ENCODE data around the gene TP53I13.

TP53I13 gene

GRCh38 chr17:29567554-29568330 is 759 bp upstream of the TP53I13 start:
- DNase-seq = peak; percentile 77

- no peak for DNase-seq
Measured at GRCh38 chr17:29569245-29569950, 897 bp downstream of the TP53I13 start.

GRCh38 chr17:29570521-29570920 is 2.0 kb downstream of the TP53I13 start:
- no peak for DNase-seq

- no peak for DNase-seq
Measured at GRCh38 chr17:29571486-29571882, 3.0 kb downstream of the TP53I13 start.

GRCh38 chr17:29571883-29572681 is 3.6 kb downstream of the TP53I13 start:
- DNase-seq = no peak

- DNase-seq = peak; percentile 30
Measured at GRCh38 chr17:29572691-29573557, 4.4 kb downstream of the TP53I13 start.

GRCh38 chr17:29573558-29573869 is 5.0 kb downstream of the TP53I13 start:
- DNase-seq = no peak

- DNase-seq = no peak
Measured at GRCh38 chr17:29573871-29574731, 5.6 kb downstream of the TP53I13 start.

GRCh38 chr17:29574732-29575510 is 6.4 kb downstream of the TP53I13 start:
- no peak for DNase-seq

- DNase-seq = no peak
Measured at GRCh38 chr17:29575511-29576213, 7.2 kb downstream of the TP53I13 start.

- DNase-seq = no peak
Measured at GRCh38 chr17:29576214-29577000, 7.9 kb downstream of the TP53I13 start.

GRCh38 chr17:29577001-29577370 is 8.5 kb downstream of the TP53I13 start:
- DNase-seq = no peak

GRCh38 chr17:29577385-29578211 is 9.1 kb downstream of the TP53I13 start:
- DNase-seq = no peak

- no peak for DNase-seq
Measured at GRCh38 chr17:29578626-29579485, 10.4 kb downstream of the TP53I13 start.

- peak; percentile 88 for DNase-seq
Measured at GRCh38 chr17:29579866-29580771, 11.6 kb downstream of the TP53I13 start.

GRCh38 chr17:29581583-29582253 is 13.2 kb downstream of the TP53I13 start:
- DNase-seq = no peak

All from CD4-positive, alpha-beta T cell treated with Interleukin-4 for 4 hours (primary cell).